Mesenchymal stem cell (in vitro differentiated cells and primary cell): ENCODE results near the gene LMO3.

Source experiments
- DNase-seq: peaks from one replicate; pipeline ENCODE4 v3.0.0-alpha.2; 2013
- H2AFZ ChIP-seq: one replicate; pipeline ENCODE4 v1.6.1; 2013; ENCODE audit warnings: low read depth, mild to moderate bottlenecking, control low read depth, inconsistent platforms, low read length, moderate library complexity
- H2AK5ac ChIP-seq: 2 replicates; pipeline ENCODE4 v1.6.1; 2013; ENCODE audit warnings: low read length, moderate library complexity, mild to moderate bottlenecking, inconsistent platforms; ENCODE audit not compliant: severe bottlenecking
- H2BK120ac ChIP-seq: one replicate; pipeline ENCODE4 v1.6.1; 2013; ENCODE audit warnings: low read depth, mild to moderate bottlenecking, inconsistent platforms, low read length, moderate library complexity
- H2BK12ac ChIP-seq, 2 experiments: one replicate each; pipeline ENCODE4 v1.6.1; 2013; ENCODE audit warnings: inconsistent platforms in 2 of 2, low read length in 2 of 2, mild to moderate bottlenecking in 2 of 2, moderate library complexity in 2 of 2, control low read depth in 1 of 2
- H2BK15ac ChIP-seq: one replicate; pipeline ENCODE4 v1.6.1; 2013; ENCODE audit warnings: mild to moderate bottlenecking, low read depth, inconsistent platforms; ENCODE audit not compliant: poor library complexity, severe bottlenecking
- H2BK5ac ChIP-seq: 2 replicates; pipeline ENCODE4 v1.6.1; 2013; ENCODE audit warnings: low read depth, mild to moderate bottlenecking, low read length, control low read depth, inconsistent platforms; ENCODE audit not compliant: poor library complexity, severe bottlenecking
- H3K14ac ChIP-seq, 2 experiments: one replicate each; pipeline ENCODE4 v1.6.1; 2013; ENCODE audit warnings: inconsistent platforms in 2 of 2, low read length in 2 of 2, control low read depth in 1 of 2, mild to moderate bottlenecking in 1 of 2, moderate library complexity in 1 of 2
- H3K18ac ChIP-seq, 2 experiments: one replicate each; pipeline ENCODE4 v1.6.1; 2013; ENCODE audit warnings: inconsistent platforms in 2 of 2, low read length in 2 of 2, control low read depth in 1 of 2, low read depth in 1 of 2, mild to moderate bottlenecking in 1 of 2
- H3K23ac ChIP-seq, 2 experiments: one replicate each; pipeline ENCODE4 v1.6.1; 2013; ENCODE audit warnings: inconsistent platforms in 2 of 2, low read length in 2 of 2, mild to moderate bottlenecking in 2 of 2, moderate library complexity in 2 of 2, control low read depth in 1 of 2
- H3K27ac ChIP-seq: 2 replicates; pipeline ENCODE4 v1.5.1; 2013; ENCODE audit warnings: mild to moderate bottlenecking, moderate library complexity, low read length, control low read depth, inconsistent platforms; ENCODE audit not compliant: poor library complexity, severe bottlenecking
- H3K27me3 ChIP-seq, 2 experiments: 2 replicates each; pipeline versions ENCODE4 v1.6.1 to v1.7.0; 2013; ENCODE audit warnings: low read length in 2 of 2, mild to moderate bottlenecking in 2 of 2, moderate library complexity in 2 of 2, control low read depth in 1 of 2, inconsistent platforms in 1 of 2; ENCODE audit not compliant: control insufficient read depth in 1 of 2, insufficient read depth in 1 of 2
- H3K36me3 ChIP-seq, 2 experiments: 2 replicates each; pipeline versions ENCODE4 v1.6.1 to v1.7.0; 2013; ENCODE audit warnings: low read length in 2 of 2, control low read depth in 1 of 2, inconsistent platforms in 1 of 2, low read depth in 1 of 2, mild to moderate bottlenecking in 1 of 2; ENCODE audit not compliant: insufficient read depth in 2 of 2, control insufficient read depth in 1 of 2
- H3K4ac ChIP-seq, 2 experiments: one replicate each; pipeline ENCODE4 v1.6.1; 2013; ENCODE audit warnings: inconsistent platforms in 2 of 2, low read length in 2 of 2, mild to moderate bottlenecking in 2 of 2, moderate library complexity in 2 of 2, control low read depth in 1 of 2, low read depth in 1 of 2
- H3K4me1 ChIP-seq: 2 replicates; pipeline ENCODE4 v1.6.1; 2013; ENCODE audit warnings: low read depth, low read length, control low read depth; ENCODE audit not compliant: control insufficient read depth, insufficient read depth
- H3K4me2 ChIP-seq: 2 replicates; pipeline ENCODE4 v1.6.1; 2013; ENCODE audit warnings: low read length, mild to moderate bottlenecking, inconsistent platforms; ENCODE audit not compliant: poor library complexity, severe bottlenecking
- H3K4me3 ChIP-seq, 2 experiments: 2 replicates each; pipeline versions ENCODE4 v1.5.1 to v1.7.0; 2013; ENCODE audit warnings: low read length in 2 of 2, mild to moderate bottlenecking in 2 of 2, control low read depth in 1 of 2, low read depth in 1 of 2; ENCODE audit not compliant: insufficient read depth in 1 of 2
- H3K79me1 ChIP-seq: replicated peaks from 2 replicates; pipeline ENCODE4 v1.6.1; 2013; ENCODE audit warnings: mild to moderate bottlenecking, control low read depth, low read length, inconsistent platforms; ENCODE audit not compliant: poor library complexity, severe bottlenecking
- H3K9ac ChIP-seq: 2 replicates; pipeline ENCODE4 v1.7.0; 2013; ENCODE audit warnings: mild to moderate bottlenecking, low read length, moderate library complexity
- H3K9me3 ChIP-seq: 2 replicates; pipeline ENCODE4 v1.7.0; 2013; ENCODE audit warnings: mild to moderate bottlenecking, low read length; ENCODE audit not compliant: control insufficient read depth
- H4K8ac ChIP-seq: one replicate; pipeline ENCODE4 v1.6.1; 2013; ENCODE audit warnings: inconsistent platforms, mild to moderate bottlenecking, low read length, moderate library complexity
- H4K91ac ChIP-seq: one replicate; pipeline ENCODE4 v1.6.1; 2013; ENCODE audit warnings: mild to moderate bottlenecking, low read length, inconsistent platforms
- WGBS: methylation state at CpG from one replicate; pipeline ENCODE4 v1.1.7; 2013; ENCODE audit warnings: mixed read lengths; 5-methylcytosine and 5-hydroxymethylcytosine counted together

LMO3 gene

GRCh38 chr12:16581416-16581815 is 24.5 kb downstream of the LMO3 start:
- Histone ChIP-seq H2BK5ac (no peak overlapping the region), H3K79me1 (no peaks in the 10 kb centered on the region), H2BK120ac (no peak overlapping the region), H2AFZ (no peak overlapping the region), H2BK15ac (no peak overlapping the region), H3K9ac (no peak overlapping the region), H3K27ac (no peak overlapping the region), H4K91ac (no peak overlapping the region), H2AK5ac (no peak overlapping the region), H3K14ac (no peak overlapping the region), H3K23ac (no peak overlapping the region), H3K4me2 (no peak overlapping the region), H2BK12ac (no peak overlapping the region), H3K27me3 (no peaks in the 10 kb centered on the region), H3K4me3 (no peak overlapping the region), H4K8ac (no peak overlapping the region), H3K36me3 (no peaks in the 10 kb centered on the region), H3K4me1 (no peaks in the 10 kb centered on the region), H3K4ac (no peak overlapping the region), H3K9me3 (no peaks in the 10 kb centered on the region), H3K18ac (no peak overlapping the region)
- no peak for DNase-seq

- no peak overlapping the region for H2AFZ ChIP-seq
- H3K9me3 ChIP-seq = no peaks in the 10 kb centered on the region
- no peak overlapping the region for H3K18ac ChIP-seq
- H3K9ac ChIP-seq = no peak overlapping the region
- no peak overlapping the region for H2BK12ac ChIP-seq
- H3K4me3 ChIP-seq = no peak overlapping the region
- H3K4me1 ChIP-seq = no peaks in the 10 kb centered on the region
- no peak overlapping the region for H2BK15ac ChIP-seq
- no peak overlapping the region for H3K4ac ChIP-seq
- no peaks in the 10 kb centered on the region for H3K79me1 ChIP-seq
- H2AK5ac ChIP-seq = no peak overlapping the region
- H2BK5ac ChIP-seq = no peak overlapping the region
- H3K14ac ChIP-seq = no peak overlapping the region
- H3K27me3 ChIP-seq = no peaks in the 10 kb centered on the region
- WGBS = no CpG with 5 or more reads among the region's 1 CpG
- no peak overlapping the region for H4K8ac ChIP-seq
- no peak overlapping the region for H3K4me2 ChIP-seq
- no peak overlapping the region for H3K27ac ChIP-seq
- H2BK120ac ChIP-seq = no peak overlapping the region
- H4K91ac ChIP-seq = no peak overlapping the region
- no peak overlapping the region for H3K23ac ChIP-seq
- no peak for DNase-seq
- H3K36me3 ChIP-seq = no peaks in the 10 kb centered on the region
Measured at GRCh38 chr12:16579041-16579440, 26.9 kb downstream of the LMO3 start.

GRCh38 chr12:16573398-16574077 is 32.4 kb downstream of the LMO3 start:
- Histone ChIP-seq H3K9ac (peak overlapping the region; percentile 48), H3K4me3 (peak overlapping the region in 1 of 2 experiments; percentile 24), H3K14ac (no peak overlapping the region), H2BK120ac (no peak overlapping the region), H2AFZ (no peak overlapping the region), H3K27ac (no peak overlapping the region), H3K4ac (no peak overlapping the region), H2BK5ac (no peak overlapping the region), H4K8ac (no peak overlapping the region), H3K79me1 (no peaks in the 10 kb centered on the region), H3K4me2 (no peak overlapping the region), H3K4me1 (no peaks in the 10 kb centered on the region), H3K23ac (no peak overlapping the region), H2BK12ac (no peak overlapping the region), H3K36me3 (no peaks in the 10 kb centered on the region), H2AK5ac (no peak overlapping the region), H4K91ac (no peak overlapping the region), H3K18ac (no peak overlapping the region), H3K27me3 (no peaks in the 10 kb centered on the region), H3K9me3 (no peaks in the 10 kb centered on the region), H2BK15ac (no peak overlapping the region)
- WGBS = 32% methylated on average over 18 of the region's 21 CpGs
- peak; percentile 47 for DNase-seq

GRCh38 chr12:16568873-16569272 is 37.1 kb downstream of the LMO3 start:
- no peak overlapping the region for H3K4ac ChIP-seq
- H2AFZ ChIP-seq = no peak overlapping the region
- H3K9ac ChIP-seq = no peak overlapping the region
- H3K4me2 ChIP-seq = no peak overlapping the region
- 94% methylated on average over 1 of the region's 1 CpG for WGBS
- no peak overlapping the region for H4K8ac ChIP-seq
- H3K79me1 ChIP-seq = no peaks in the 10 kb centered on the region
- no peak for DNase-seq
- no peak overlapping the region for H3K14ac ChIP-seq
- H2AK5ac ChIP-seq = no peak overlapping the region
- no peak overlapping the region for H3K23ac ChIP-seq
- H3K27me3 ChIP-seq = no peaks in the 10 kb centered on the region
- no peak overlapping the region for H2BK5ac ChIP-seq
- no peak overlapping the region for H3K18ac ChIP-seq
- H3K9me3 ChIP-seq = no peaks in the 10 kb centered on the region
- no peak overlapping the region for H2BK120ac ChIP-seq
- no peak overlapping the region for H2BK12ac ChIP-seq
- no peak overlapping the region for H4K91ac ChIP-seq
- H3K4me3 ChIP-seq = no peak overlapping the region
- H2BK15ac ChIP-seq = no peak overlapping the region
- H3K4me1 ChIP-seq = no peaks in the 10 kb centered on the region
- no peaks in the 10 kb centered on the region for H3K36me3 ChIP-seq
- H3K27ac ChIP-seq = no peak overlapping the region
